GM18502 (cell line): Measurements from ENCODE around the gene TMEM39A.

Experiments
- ATAC-seq: cut with Tn5 transposase; IDR thresholded peaks from one replicate; pipeline ENCODE4 v1.9.1; 2021; ENCODE audit warnings: mild to moderate bottlenecking; ENCODE audit not compliant: unreplicated experiment, poor library complexity

Gene TMEM39A

GRCh38 chr3:119402791-119403190, 60.6 kb downstream of the TMEM39A start:
- ATAC-seq, result no peak

GRCh38 chr3:119401503-119402440, 61.6 kb downstream of the TMEM39A start:
- peak; percentile 64 for ATAC-seq

- ATAC-seq, result peak; percentile 50
Measured at GRCh38 chr3:119401069-119401468, 62.3 kb downstream of the TMEM39A start.

GRCh38 chr3:119400466-119400865, 62.9 kb downstream of the TMEM39A start:
- ATAC-seq, result no peak

GRCh38 chr3:119396870-119397269, 66.5 kb downstream of the TMEM39A start:
- no peak for ATAC-seq

GRCh38 chr3:119395923-119396358, 67.5 kb downstream of the TMEM39A start:
- peak; percentile 76 for ATAC-seq

GRCh38 chr3:119388577-119388976, 74.8 kb downstream of the TMEM39A start:
- ATAC-seq, result no peak

GRCh38 chr3:119382134-119382533, 81.3 kb downstream of the TMEM39A start:
- ATAC-seq, result no peak

GRCh38 chr3:119380697-119381096, 82.7 kb downstream of the TMEM39A start:
- no peak for ATAC-seq
